ENCODE results near the gene TGM1. TPM values are rescaled to one million over a fixed set of nuclear protein-coding genes. Genes with fewer than 3 reads are reported as not detected.

Gene TGM1
- total and polyA plus RNA-seq, 10 of the 15 experiments (the other 5 are each of a cell fraction or from before 2014, with no cell fraction given) = 0.05 to 5.9 (median 1.8) TPM

GRCh38 chr14:24308342-24309124 is 45.6 kb upstream of the TGM1 start (continued):
- TF ChIP-seq, protein P1, sequence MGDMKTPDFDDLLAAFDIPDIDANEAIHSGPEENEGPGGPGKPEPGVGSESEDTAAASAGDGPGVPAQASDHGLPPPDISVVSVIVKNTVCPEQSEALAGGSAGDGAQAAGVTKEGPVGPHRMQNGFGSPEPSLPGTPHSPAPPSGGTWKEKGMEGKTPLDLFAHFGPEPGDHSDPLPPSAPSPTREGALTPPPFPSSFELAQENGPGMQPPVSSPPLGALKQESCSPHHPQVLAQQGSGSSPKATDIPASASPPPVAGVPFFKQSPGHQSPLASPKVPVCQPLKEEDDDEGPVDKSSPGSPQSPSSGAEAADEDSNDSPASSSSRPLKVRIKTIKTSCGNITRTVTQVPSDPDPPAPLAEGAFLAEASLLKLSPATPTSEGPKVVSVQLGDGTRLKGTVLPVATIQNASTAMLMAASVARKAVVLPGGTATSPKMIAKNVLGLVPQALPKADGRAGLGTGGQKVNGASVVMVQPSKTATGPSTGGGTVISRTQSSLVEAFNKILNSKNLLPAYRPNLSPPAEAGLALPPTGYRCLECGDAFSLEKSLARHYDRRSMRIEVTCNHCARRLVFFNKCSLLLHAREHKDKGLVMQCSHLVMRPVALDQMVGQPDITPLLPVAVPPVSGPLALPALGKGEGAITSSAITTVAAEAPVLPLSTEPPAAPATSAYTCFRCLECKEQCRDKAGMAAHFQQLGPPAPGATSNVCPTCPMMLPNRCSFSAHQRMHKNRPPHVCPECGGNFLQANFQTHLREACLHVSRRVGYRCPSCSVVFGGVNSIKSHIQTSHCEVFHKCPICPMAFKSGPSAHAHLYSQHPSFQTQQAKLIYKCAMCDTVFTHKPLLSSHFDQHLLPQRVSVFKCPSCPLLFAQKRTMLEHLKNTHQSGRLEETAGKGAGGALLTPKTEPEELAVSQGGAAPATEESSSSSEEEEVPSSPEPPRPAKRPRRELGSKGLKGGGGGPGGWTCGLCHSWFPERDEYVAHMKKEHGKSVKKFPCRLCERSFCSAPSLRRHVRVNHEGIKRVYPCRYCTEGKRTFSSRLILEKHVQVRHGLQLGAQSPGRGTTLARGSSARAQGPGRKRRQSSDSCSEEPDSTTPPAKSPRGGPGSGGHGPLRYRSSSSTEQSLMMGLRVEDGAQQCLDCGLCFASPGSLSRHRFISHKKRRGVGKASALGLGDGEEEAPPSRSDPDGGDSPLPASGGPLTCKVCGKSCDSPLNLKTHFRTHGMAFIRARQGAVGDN (IDR thresholded peaks at IDR 0.05) = no peak
- no peak for TF ChIP-seq POU2F2 (IDR thresholded peaks at IDR 0.05; ENCODE audit: borderline replicate concordance, low read depth, low read length)

- H3K27ac ChIP-seq (ENCODE audit: control insufficient read depth, insufficient read depth) = peak within 1 kb of the TSS; percentile 64
- ATAC-seq (peak; percentile 57), FAIRE-seq (peak; percentile 94), DNase-seq (ENCODE audit: low read depth, low spot score) (no peak)
- CTCF ChIA-PET = interaction anchor here (0.6 to 7.9 kb wide), 63 partner anchors 10 to 1301 kb away, joined by 3 to 149 read pairs (median 4); partner anchors contain the start of genes ADCY4, CHMP4A, DHRS1 and IPO4
- SMC1A ChIA-PET (ENCODE audit: uncharacterized antibody, unreplicated experiment) = interaction anchor here (0.7 to 4.9 kb wide), 19 partner anchors 10 to 293 kb away, joined by 3 to 36 read pairs (median 5); partner anchors contain the start of genes IPO4, IRF9, MDP1 and TINF2
- H3K27me3 ChIP-seq (replicated peaks in 1 of 2; ENCODE audit: control insufficient read depth in 2 of 2, insufficient read depth in 2 of 2, low read length in 1 of 2) = no peaks in the 10 kb centered on the region
- no peak within 1 kb of the TSS for H3K4me3 ChIP-seq
- H3K79me2 ChIP-seq (ENCODE audit: control insufficient read depth, insufficient read depth, low read length) = no peaks in the 10 kb centered on the region
- RAD21 ChIA-PET (ENCODE audit: unreplicated experiment) = interaction anchor here (0.7 to 4.0 kb wide), 28 partner anchors 8 to 718 kb away, joined by 3 to 52 read pairs (median 5); partner anchors contain the start of genes CHMP4A, DHRS1, IPO4 and IRF9
- 53% methylated on average over 6 of the region's 6 CpGs for whole genome bisulfite sequencing (ENCODE audit: insufficient coverage, insufficient replicate concordance, low lambda C conversion rate, missing lambda C conversion rate)
- no peak within 1 kb of the TSS for H3K9ac ChIP-seq (ENCODE audit: control insufficient read depth, insufficient read depth, low read length)
- in situ Hi-C loops (cut with MboI) = no loop called here
- no TSS peak for BruUV-seq (replicated peaks)
- H3K4me1 ChIP-seq (ENCODE audit: control insufficient read depth, insufficient read depth, low read length) = peaks cover 25% of the 10 kb centered on the region
- intact Hi-C loops (cut with micrococcal nuclease; ENCODE audit: unreplicated experiment) = no loop called here
- H4K20me1 ChIP-seq (ENCODE audit: control insufficient read depth, insufficient read depth) = no peaks in the 10 kb centered on the region
- POLR2A ChIA-PET = interaction anchor here (0.6 to 3.3 kb wide), 12 partner anchors 9 to 193 kb away, joined by 3 to 26 read pairs (median 4); partner anchors contain the start of genes CHMP4A, DCAF11, DHRS1 and IPO4
- H3K36me3 ChIP-seq (ENCODE audit: control insufficient read depth in 2 of 2, insufficient read depth in 2 of 2, low read length in 1 of 2) = peaks cover 14 to 25% of the 10 kb centered on the region in 2 experiments
- no peak within 1 kb of the TSS for H2AFZ ChIP-seq (ENCODE audit: control insufficient read depth, low read depth, low read length)
- H3K9me3 ChIP-seq (replicated peaks; ENCODE audit: control insufficient read depth, insufficient read depth, low read length) = no peaks in the 10 kb centered on the region
- no peak within 1 kb of the TSS for H3K4me2 ChIP-seq (ENCODE audit: control insufficient read depth, insufficient read depth)
- TF ChIP-seq SMC3 (IDR thresholded peaks at IDR 0.05; ENCODE audit: borderline replicate concordance, low read length) (peak; percentile 28; the same call in 1 of the 2 replicates), RAD21 (IDR thresholded peaks at IDR 0.05; ENCODE audit: insufficient read depth, low read depth, low read length) (peak; percentile 59), IKZF1 (conservative IDR thresholded peaks at IDR 0.05) (peak; percentile 73), YY1 (IDR thresholded peaks at IDR 0.05; ENCODE audit: low read depth, low read length) (peak; percentile 54; the same call in 1 of the 2 replicates), TARDBP (IDR thresholded peaks at IDR 0.05; ENCODE audit: borderline replicate concordance) (no peak), ZNF384 (IDR thresholded peaks at IDR 0.05; ENCODE audit: borderline replicate concordance, low read depth, low read length) (peak; percentile 59), STAT3 (IDR thresholded peaks at IDR 0.05; ENCODE audit: low read depth, low read length) (no peak), IKZF2 (IDR thresholded peaks at IDR 0.05) (peak; percentile 62 to 67; a peak in 3 of 4 replicates), EED (IDR thresholded peaks at IDR 0.05; ENCODE audit: low read depth) (peak; percentile 53; the same call in 1 of the 2 replicates), POLR2A (IDR thresholded peaks at IDR 0.05; ENCODE audit: low read depth, low read length) (0 out of 2 replicates have a peak, but pooled peaks have one; percentile 34), DPF2 (IDR thresholded peaks at IDR 0.05) (0 out of 2 replicates have a peak, but pooled peaks have one; percentile 30)
- TF ChIP-seq, protein P2, sequence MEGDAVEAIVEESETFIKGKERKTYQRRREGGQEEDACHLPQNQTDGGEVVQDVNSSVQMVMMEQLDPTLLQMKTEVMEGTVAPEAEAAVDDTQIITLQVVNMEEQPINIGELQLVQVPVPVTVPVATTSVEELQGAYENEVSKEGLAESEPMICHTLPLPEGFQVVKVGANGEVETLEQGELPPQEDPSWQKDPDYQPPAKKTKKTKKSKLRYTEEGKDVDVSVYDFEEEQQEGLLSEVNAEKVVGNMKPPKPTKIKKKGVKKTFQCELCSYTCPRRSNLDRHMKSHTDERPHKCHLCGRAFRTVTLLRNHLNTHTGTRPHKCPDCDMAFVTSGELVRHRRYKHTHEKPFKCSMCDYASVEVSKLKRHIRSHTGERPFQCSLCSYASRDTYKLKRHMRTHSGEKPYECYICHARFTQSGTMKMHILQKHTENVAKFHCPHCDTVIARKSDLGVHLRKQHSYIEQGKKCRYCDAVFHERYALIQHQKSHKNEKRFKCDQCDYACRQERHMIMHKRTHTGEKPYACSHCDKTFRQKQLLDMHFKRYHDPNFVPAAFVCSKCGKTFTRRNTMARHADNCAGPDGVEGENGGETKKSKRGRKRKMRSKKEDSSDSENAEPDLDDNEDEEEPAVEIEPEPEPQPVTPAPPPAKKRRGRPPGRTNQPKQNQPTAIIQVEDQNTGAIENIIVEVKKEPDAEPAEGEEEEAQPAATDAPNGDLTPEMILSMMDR (IDR thresholded peaks at IDR 0.05 in 2 of 3, conservative IDR thresholded peaks at IDR 0.05 in 1 of 3; ENCODE audit: control insufficient read depth in 2 of 3, extremely low read depth in 1 of 3, insufficient read depth in 1 of 3, low read depth in 3 of 3, low read length in 3 of 3) = peak; percentile 82 to 95 (median 92)
Measured at GRCh38 chr14:24307575-24308341, 44.8 kb upstream of the TGM1 start, which contains the start of gene CIDEB. Gene CIDEB, minus strand, starts transcription at chr14:24307977. Its CDS starts 119 bp downstream, at chr14:24307858.
